GM21390 (cell line): ENCODE results near the gene MAD1L1.
"Not testable (repeated sequence)": the region's sequence is repeated elsewhere in the genome, so short reads cannot be mapped to it uniquely, and the experiment has no call there.

Experiments used
- ATAC-seq: cut with Tn5 transposase; IDR thresholded peaks from one replicate; pipeline ENCODE4 v1.9.1; 2021; ENCODE audit not compliant: unreplicated experiment

MAD1L1 gene

DNA sequence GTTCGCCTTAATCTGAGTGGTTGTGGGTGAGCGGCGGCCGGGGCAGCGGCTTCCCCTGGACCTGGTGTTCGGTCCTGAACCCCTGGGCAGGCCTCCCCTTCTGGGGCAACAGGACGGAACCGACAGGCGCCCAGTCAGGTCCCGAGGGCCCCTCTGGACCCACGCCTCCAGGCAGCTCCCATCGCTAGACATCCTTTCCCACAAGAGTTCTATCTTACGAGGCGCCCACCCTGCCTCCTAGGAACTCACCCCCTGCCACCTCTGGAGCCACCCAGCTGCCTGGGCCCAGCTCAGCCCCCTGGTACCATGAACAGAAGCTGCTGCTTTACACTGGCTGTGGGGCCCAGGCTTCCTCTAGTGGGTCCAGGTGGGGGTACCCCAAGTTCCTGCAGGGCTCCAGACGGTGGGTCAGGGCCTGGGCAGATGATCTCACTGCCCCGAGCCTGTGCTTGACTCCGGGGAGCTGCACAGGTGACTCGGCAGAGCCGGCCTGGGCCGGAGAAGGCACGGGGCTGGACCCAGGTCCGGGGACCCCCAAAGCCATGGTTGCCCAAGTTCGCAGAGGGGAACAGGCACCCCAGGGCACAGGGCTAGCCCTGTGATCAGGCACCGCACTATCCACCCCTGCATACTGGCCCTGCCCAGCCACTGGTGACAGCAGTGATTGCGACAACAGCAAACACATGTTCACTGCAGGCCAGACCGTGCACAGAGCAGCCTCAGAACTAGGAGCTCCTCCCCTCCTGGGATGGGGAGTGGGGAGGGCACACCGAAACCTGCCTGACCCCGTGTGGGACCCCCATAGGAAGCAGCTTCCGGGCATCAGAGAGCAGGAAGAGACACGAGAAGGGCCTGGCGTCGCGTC is 382.4 kb downstream of the MAD1L1 start:
- ATAC-seq = no peak

DNA sequence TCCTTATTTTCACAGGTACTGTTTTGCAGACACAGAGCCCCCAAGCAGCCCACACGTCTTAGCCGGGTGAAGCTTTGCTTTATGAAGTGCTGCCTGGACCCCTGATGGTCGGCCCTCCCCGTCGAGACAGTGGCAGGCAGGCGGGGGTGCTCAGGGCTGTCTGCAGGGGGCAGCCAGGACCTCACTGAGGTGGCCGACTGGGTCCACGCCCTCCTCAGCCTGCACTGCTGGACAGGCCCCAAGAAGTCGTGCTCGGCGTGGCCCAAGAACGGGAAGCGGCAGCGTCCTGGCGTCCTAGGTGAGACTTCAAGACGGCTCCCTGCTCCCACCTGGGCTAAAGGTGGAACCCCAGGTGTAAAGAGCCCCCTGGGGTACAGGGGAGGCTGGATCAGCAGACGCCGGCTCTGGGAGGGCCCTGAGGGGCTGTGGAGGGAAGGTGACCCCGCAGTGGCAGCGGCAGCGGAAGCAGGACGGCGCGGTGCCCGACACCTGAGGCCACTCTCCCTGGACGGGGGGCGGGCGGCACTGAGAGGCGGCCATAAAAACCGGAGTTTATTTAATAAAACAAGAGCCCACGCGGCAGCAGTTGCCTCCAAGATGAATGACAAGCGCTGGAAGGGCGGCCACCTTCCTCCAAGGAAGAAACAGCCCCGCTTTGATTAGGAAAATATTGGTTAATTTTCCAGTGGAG is 383.2 kb downstream of the MAD1L1 start:
- ATAC-seq = no peak

DNA sequence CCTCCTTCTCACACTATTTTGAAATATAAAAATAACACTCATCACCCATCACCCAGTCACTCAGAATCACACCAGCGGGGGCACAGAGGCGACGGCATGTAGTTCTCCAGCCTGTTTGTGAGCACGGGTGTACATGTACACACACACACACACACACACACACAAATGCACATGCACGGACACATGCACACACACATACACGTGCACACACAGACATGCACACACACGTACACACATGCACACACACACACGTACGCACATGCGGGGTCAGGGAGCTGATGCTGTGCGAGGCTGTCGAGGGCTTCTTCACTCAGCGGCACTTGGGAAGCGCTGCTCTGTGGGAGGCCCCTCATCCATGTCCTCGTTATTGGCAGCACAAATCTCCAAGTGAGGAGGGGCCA is 383.8 kb downstream of the MAD1L1 start:
- no peak for ATAC-seq

DNA sequence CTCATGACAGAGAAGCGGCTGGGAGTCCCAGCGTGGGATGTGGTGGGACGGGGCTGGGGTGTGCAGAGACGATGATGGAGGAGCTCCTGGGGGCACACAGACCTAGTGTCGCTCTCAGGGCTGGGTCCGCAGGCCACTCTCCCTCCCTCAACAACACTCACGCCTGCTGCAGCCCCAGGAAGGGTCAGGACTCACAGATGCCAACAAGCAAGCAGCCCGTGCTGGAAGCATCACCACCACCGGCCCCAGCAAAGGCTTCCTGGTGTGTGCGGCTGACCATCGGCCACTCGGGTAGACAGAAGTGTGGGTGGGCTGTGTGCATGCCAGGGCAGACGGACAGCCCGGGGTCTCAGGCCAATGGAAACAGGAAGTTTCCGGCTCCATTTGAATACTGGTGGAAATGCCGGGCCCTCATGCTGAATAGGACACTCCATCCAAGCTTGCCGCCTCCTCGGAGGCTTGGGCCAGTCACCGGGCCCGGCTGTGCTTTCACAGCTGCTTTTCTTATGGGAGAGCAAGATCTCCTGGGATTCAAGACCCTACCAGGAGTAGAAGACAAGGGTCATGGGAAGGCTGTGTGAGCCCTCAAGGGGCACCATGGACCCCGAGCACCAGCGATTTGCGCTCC is 384.6 kb downstream of the MAD1L1 start:
- ATAC-seq = no peak

DNA sequence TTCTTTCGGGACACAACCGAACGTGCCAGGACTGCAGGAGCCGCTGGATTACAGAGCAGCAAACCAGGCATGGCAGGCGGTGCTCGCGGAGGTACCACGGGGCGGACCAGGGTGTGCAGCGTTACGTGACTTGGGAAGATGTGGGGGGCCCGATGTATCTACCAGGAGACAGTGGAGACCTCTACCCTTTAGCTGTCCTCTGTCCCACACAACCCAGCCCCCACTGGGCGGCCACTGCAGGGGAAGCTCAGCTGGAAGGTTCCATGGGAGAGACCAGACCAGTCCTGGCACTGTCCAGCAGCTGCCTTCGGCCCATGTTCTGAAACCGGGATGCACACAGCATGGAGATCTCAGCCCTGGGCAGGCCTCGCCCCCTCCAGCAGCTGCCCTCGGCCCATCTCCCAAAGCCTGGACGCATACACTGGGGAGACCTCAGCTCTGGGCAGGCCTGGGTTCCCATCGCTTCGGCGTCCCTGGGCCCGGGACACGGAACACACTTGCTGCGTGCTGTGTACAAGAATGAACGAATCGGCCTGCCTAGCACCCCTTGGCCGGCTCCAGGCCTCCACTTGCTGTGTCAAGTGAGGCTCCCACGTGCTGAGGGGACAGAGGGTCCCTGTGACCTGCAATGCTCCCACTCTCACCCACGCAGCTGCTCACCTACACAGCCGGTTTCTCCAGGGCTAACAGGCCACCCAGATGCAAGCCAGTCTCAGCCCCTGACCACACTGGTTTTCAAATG is 385.3 kb downstream of the MAD1L1 start:
- ATAC-seq = no peak

DNA sequence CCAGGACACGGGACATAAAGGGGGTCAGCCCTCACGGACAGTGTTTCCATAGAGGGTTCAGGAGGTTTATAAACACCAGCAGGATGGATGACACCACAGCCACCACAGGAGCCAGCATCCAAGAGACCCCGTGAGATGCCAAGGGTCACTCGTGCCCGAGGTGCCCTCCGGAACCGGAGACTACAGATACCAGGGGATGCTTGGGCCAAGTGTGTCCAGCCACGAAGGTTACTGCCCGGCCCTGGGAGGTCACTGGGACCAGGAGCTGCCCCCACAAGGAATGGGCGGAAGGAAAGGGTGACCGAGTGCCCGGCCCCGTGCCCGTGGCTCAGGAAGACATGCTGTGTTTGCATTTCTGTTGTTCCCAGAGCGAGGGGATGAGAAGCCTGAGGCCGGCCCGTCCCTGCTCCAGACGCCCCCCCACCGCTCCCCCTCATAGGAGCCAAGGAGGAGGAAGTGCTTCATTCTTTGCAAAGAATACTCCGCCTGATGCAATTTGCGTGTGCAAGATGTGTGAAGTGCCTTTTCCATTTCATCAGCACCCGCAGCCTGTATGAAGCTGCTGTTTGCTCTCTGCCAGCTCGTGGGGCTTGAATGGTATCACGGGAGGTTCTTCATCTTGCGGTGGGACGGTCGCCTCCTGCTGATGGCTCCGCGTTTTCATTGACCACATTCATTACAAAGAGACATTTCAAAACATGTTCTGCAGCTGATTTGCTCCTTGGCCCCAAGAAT is 386.2 kb downstream of the MAD1L1 start:
- ATAC-seq = no peak

DNA sequence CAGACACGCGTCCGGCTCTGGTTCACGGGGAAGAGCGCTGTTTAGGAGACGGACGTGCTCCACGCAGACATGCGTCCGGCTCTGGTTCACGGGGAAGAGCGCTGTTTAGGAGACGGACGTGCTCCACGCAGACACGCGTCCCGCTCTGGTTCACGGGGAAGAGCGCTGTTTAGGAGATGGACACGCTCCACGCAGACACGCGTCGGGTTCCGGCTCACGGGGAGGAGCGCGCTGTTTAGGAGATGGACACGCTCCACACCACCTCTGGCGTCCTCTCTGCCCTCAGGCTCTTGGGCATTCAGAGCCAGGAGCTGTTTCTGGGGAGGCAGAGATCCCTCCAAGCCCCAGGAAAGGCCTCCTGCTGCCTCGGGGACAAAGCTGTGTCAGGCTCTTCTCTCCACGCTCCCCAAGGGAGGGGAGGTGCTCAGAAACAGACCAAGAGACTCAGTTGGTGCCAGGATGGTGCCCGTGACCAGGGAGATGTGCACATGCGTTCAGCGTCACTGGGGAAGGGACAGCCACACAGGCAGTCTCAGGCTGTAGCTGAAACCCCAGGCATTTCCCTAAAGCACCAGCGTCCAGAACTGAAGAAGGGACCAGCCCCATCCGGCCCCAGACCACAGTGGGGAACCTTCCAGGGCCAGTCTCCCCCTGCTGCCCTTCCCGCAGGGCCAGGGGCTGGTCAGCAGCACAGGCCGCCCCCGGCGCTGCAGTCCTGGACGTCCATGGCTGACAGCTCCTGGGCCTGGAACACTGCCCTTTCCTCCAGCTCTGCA is 387.0 kb downstream of the MAD1L1 start:
- no peak for ATAC-seq

DNA sequence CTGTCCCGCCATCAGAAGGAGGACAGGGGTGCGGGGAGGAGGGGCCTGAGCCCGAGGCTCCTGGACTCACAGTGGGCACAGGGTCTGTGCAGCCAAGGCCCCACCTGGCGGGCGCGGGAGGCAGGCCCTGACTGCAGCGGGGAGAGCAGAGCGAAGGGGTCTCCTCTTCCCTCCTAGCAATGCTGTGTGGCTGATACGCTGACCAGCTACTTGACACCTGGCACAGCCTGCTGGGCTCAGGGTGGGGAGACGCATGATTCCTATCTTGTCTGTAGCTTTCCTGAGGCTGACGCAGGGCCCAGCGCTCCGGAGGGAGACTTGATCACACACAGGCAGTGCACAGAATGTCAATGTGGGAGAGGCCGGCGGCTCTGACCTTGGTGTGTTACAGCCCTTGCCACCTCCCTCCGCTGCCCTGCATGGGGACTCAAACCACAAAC is 387.8 kb downstream of the MAD1L1 start:
- ATAC-seq = no peak

DNA sequence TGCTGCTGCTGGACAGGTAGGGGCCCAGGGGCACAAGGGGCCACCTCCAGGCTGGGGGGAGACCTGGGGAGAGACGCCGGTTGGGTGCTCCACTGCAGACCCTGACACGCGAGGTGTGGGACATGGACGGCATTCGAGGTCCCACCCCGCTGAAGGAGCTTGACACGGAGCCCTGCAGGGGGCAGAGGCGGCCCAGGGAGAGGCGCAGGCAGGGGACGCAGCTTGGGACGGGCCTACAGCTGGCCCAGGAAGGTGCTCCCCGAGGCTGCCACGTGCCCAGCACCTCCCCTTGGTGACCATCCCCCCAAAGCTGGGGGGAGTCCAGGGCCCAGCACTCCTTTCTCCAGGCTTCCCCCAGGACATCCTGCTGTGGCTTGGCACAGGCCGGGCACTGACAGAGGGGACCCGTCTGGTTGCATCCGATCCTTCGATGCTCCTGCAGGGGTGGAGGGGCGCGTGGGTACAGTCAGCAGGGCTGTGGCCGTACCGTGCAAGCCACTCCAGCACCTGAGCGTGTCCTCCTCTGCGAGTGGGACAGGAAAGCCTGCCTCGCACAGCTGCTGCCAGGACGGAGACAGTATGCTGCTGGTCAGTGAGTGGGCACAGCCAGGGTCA is 388.3 kb downstream of the MAD1L1 start:
- ATAC-seq = no peak

DNA sequence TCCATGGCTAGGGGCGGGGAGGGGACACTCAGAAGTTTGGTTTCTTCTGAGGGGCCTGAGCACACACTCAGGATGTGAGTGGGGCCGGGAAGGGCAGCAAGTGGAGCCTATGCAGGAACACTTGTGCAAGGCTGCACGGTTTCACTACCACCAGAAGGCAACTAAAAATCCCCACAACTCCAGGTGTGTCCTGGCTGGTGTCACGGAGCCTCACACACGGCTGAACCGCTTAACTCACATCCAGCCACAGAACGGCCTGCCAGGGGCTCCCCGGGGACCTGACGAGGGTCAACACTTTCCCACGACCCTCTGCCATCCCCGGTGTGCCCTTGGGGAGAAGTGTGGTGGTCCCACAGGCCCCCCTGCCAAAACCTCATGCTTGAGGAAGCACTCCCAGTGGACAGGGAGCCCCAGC is 388.8 kb downstream of the MAD1L1 start:
- ATAC-seq = no peak

DNA sequence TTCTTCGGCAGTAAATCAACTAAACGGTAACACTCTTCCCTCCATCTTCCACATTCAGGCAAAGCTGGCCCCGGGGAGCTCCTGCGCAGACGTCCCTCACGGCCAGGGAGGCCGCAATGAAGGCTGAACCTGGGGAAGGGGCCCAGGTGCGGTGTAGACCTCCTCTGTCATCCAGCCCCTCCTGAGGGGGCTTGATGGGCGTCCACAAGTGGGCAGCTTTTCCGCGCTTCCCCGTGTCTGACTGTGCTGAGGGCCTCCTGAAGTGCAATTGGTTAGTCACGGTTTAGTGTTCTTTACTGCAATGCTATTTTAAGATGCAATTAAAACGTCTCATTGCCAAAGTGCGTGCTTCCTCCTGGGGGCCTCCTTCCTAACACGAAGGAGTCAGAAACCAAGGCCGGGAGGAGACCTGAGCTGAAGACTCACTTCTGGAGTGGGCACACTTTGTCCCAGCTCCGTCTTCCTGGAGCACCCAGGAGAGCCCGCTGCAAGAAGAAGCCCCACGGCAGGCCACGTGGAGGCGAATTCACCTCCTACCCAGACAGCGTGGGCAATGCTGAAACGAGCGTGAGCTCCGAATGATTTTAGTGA is 389.4 kb downstream of the MAD1L1 start:
- ATAC-seq = no peak

DNA sequence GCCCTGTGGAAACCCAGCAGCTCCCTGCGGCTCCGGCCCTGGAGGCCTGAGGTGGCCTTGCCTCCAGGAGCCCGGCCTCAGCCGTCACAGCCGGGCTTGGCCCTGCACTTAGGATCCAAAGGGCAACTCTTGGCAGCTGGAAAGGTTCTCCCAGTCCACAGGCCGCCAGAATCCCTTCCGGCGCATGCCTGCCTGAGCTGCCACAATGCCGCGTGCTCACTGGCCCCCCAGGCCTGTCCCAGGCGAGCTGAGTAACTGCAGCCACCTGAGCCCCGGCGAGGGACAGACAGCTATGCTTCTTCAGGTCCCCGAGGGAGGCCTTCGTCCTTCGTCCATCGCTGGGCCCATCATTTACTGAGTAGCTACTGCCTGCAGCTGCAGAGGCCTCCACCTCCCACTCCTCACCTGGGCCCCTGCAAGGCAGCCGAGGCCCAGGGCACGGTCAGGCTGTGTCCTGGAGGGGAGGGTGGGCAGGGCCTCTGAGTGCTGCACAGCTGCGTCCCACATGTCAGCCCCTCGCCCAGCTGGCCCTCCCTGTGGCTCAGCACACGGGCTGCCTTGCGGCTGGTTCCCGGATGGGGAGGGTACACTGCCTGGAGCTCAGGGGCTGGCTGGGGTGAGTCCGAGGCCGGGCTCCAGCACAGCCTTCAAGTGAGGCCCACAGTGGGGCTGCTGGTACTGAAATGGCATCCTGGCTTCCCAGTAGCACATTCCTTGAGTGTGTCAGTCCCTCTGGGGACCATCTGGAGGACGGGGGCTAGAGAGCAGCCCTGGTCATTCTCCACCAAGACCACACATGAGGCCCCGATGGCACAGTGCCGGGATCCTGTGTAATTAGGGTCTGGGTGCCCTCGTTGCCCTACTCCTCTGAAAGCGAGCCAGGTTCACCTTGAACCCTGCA is 390.2 kb downstream of the MAD1L1 start:
- ATAC-seq = no peak

DNA sequence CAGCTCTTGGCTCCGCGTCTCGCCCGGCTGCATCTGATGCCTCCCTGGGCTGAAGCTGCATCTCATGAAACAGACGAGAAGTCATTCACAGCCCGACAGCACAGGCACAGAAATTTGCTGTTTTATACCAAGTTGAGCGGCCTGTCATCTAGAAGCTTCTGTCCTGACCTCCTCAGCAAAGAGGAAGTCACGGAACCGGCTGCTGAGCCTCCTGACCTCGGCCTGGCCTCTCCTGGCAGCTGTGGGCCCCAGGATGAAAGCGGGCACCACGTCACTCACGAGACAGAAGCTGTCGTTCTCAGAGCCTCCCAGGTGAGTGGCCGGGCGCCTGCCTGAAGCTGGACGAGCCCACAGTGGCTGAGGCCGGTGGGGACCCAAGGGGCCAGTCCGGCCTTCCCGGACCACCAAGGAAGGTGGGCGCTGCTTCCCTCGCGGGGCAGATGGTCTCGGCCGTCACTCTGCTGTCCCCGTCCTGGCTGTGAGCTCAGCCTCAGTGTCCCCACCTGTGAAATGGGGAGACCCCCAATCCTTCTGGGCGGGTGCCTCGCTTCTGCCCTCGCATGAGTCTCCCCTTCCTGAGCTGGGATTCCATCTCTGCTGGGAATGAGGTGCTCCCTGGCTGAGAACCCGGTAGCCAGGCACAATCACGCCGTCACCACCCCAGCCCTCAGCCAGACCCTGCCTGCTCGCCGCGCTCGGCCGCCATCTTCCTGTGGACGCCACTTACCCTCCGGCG is 391.3 kb downstream of the MAD1L1 start:
- not testable (repeated sequence) for ATAC-seq

DNA sequence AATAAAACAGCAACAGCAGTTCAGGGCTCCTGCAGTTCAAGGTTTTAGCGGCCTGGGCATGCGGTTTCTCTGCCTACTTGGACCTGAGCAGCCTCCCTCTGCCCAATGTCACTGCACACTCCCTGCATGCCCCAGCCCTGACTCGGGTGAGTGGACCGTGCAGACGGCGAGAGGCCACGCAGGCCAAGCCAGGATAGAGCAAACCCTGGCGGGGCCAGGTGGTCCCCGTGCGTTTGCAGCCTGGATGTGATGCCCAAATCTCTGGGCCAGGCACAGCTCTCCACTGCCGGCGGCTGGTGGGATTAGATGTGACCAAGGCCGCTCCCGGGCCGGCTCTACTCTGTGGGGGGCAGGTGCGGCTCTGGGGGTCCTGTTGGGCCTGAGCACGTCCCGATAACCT is 392.0 kb downstream of the MAD1L1 start:
- not testable (repeated sequence) for ATAC-seq

DNA sequence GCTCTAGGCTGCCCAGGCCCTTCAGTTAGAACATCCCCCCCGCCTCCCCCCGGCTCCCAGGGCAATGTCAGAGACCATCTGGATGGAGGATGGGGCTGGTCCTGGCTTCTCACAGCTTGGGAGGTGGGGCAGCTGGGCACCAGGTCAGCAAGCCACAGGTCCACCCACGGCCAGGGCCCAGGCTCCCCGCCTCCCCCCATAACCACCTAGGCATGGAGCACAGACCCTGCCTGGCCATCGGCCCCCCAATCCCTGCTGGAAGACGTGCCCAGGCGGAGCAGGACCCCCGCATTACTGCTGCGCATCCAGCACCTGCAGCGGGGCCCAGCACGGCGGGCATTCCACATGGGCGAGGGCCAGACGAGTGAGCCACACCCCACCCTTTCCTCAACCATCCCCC is 393.0 kb downstream of the MAD1L1 start:
- ATAC-seq = no peak

DNA sequence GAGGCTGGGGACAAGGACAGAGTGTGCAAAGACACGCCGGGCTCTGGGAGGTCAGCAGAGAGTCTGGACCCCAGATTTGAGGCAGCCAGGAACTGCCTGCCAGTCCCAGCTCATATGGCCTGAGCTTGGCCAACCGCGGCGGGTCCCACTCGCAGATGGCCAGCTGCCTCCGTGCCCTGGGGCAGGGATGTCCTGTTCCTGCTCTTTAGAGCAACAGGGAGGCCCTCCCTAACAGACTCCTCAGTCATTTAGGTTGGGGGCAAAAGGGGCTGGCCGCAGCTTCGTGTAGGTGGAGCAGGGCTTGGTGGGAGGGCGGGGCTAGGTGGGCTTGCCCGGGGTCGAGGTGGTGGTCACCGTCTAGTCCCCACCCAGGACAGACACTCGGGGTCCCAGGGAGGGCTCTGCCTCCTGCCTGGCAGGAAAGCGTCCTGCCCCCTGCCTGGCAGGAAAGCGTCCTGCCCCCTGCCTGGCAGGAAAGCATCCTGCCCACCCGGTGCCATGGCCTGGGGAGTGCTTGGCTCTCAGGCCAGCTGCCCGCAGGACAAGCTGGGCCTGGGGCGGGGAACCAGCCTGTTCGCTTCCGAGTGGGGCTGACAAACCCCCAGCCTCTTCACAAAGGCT is 393.7 kb downstream of the MAD1L1 start:
- not testable (repeated sequence) for ATAC-seq

DNA sequence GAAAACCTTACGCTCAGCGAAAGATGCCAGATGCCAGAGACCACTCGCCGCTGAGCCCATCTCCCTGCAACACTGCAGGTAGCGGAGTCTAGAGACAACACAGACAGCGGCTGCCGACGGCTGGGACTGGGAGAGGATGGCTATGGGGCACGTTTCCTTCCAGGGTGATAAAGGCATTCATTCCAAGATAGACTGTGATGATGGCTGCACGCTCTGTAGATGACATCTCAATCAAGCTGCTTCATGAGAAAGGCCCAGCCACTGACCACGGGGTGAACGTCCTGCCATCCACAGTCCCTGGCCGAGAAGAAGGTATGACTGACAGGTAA is 394.2 kb downstream of the MAD1L1 start:
- not testable (repeated sequence) for ATAC-seq
